ENCODE measurements around the gene TMEM52. TPM values are rescaled to one million over a fixed set of nuclear protein-coding genes. Genes with fewer than 3 reads are reported as not detected.

TMEM52 gene
- total RNA-seq, 3 donors from 2014 or later = 1.6 to 2.9 TPM; not detected in 1

GRCh38 chr1:1927751-1928150 is 8.7 kb upstream of the TMEM52 start:
- TF ChIP-seq, protein P1, sequence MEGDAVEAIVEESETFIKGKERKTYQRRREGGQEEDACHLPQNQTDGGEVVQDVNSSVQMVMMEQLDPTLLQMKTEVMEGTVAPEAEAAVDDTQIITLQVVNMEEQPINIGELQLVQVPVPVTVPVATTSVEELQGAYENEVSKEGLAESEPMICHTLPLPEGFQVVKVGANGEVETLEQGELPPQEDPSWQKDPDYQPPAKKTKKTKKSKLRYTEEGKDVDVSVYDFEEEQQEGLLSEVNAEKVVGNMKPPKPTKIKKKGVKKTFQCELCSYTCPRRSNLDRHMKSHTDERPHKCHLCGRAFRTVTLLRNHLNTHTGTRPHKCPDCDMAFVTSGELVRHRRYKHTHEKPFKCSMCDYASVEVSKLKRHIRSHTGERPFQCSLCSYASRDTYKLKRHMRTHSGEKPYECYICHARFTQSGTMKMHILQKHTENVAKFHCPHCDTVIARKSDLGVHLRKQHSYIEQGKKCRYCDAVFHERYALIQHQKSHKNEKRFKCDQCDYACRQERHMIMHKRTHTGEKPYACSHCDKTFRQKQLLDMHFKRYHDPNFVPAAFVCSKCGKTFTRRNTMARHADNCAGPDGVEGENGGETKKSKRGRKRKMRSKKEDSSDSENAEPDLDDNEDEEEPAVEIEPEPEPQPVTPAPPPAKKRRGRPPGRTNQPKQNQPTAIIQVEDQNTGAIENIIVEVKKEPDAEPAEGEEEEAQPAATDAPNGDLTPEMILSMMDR (IDR thresholded peaks at IDR 0.05) = no peak
- TF ChIP-seq POLR2A (IDR thresholded peaks at IDR 0.05) (no peak), POLR2AphosphoS5 (IDR thresholded peaks at IDR 0.05) (no peak)
- no peaks in the 10 kb centered on the region for H3K36me3 ChIP-seq
- no peaks in the 10 kb centered on the region for H3K27me3 ChIP-seq
- intact Hi-C loops (cut with DNase I; ENCODE audit: low total_unique reads) = no loop called here
- no peaks in the 10 kb centered on the region for H3K9me3 ChIP-seq
- no peak for DNase-seq (ENCODE audit: low spot score in 2 of 2)
- H3K4me3 ChIP-seq = no peak overlapping the region
- H3K4me1 ChIP-seq = no peaks in the 10 kb centered on the region
- no peak overlapping the region for H3K27ac ChIP-seq

DNA sequence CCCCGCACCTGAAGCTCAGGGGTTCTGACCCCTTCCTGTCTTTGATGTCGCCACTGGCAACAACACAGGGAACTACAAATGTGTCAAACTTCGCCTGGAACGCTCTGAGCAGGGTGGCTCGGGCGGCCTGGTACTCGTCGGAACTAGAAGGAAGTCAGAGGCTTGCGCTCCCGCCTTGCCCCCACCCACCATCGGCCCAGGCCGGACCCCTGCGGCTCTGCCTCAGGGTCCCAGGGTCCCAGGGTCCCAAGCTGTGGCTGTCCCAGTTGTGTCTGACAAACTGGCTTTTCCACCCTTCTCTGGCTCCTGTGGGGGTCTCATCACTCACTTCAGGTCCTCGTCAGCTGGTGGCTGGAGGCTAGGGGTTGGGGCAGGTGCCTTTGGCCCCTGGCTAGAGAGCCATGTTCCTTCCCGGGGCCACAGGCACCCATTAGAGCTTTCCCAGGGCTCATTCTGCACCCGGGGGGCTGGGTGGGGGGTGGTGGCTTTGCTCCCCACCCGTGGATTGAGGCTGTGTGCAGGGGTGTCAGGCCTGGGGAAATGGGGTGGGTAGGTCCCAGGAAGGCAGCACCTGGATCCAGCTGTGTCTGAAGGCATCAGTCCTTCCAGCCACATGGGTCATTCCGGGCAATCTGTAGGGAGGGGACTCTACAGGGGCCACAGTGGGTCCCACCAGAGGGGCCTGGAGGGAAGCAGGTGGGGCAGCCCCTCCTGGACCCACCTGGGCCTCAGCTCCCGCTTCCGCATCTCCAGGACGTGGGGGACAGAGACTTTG is 8.0 kb upstream of the TMEM52 start:
- intact Hi-C loops (cut with DNase I; ENCODE audit: low total_unique reads) = no loop called here
- Histone ChIP-seq H3K27ac (no peak overlapping the region), H3K4me1 (no peaks in the 10 kb centered on the region), H3K9me3 (no peaks in the 10 kb centered on the region), H3K27me3 (no peaks in the 10 kb centered on the region), H3K4me3 (no peak overlapping the region), H3K36me3 (no peaks in the 10 kb centered on the region)
- DNase-seq (ENCODE audit: low spot score in 2 of 2) = no peak
- TF ChIP-seq, protein P1 (IDR thresholded peaks at IDR 0.05) = no peak
- TF ChIP-seq POLR2AphosphoS5 (IDR thresholded peaks at IDR 0.05) = no peak
- TF ChIP-seq POLR2A (IDR thresholded peaks at IDR 0.05) = no peak

DNA sequence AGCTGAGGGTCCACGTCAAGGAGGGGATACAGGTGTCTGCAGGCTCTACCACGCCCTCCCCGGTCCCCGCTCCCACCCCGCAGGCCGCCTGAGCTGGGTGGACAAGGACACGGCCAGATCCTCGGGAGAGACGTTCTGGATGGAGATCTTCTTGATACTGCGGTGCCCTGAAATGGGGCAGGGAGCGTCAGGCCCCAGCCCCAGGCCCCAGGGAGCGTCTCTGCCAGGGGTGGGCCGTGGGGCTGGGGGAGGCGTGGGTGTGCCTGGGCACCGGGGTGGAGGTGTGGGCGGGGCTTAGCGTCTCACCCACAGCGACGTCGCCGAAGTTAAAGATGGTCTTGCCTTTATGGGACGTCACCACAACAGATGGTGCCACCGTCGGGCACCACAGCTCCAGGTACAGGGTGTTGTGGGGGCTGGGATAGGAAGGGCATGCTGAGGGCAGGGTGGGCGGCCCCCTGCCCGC is 7.3 kb upstream of the TMEM52 start:
- intact Hi-C loops (cut with DNase I; ENCODE audit: low total_unique reads) = no loop called here

GRCh38 chr1:1925437-1926345 is 6.6 kb upstream of the TMEM52 start:
- Histone ChIP-seq H3K4me1 (no peaks in the 10 kb centered on the region), H3K27ac (no peak overlapping the region), H3K9me3 (no peaks in the 10 kb centered on the region), H3K36me3 (no peaks in the 10 kb centered on the region), H3K4me3 (no peak overlapping the region), H3K27me3 (no peaks in the 10 kb centered on the region)
- no peak for DNase-seq (ENCODE audit: low spot score in 2 of 2)
- intact Hi-C loops (cut with DNase I; ENCODE audit: low total_unique reads) = no loop called here
- TF ChIP-seq POLR2A (IDR thresholded peaks at IDR 0.05) (no peak), POLR2AphosphoS5 (IDR thresholded peaks at IDR 0.05) (no peak)
- TF ChIP-seq, protein P1 (IDR thresholded peaks at IDR 0.05) = no peak

More for the DNA sequence above, 7.3 kb upstream of the TMEM52 start:
- no peak overlapping the region for H3K4me3 ChIP-seq
- no peak overlapping the region for H3K27ac ChIP-seq
- TF ChIP-seq, protein P1 (IDR thresholded peaks at IDR 0.05) = no peak
- TF ChIP-seq POLR2AphosphoS5 (IDR thresholded peaks at IDR 0.05) (no peak), POLR2A (IDR thresholded peaks at IDR 0.05) (no peak)
- no peak for DNase-seq (ENCODE audit: low spot score in 2 of 2)
- H3K4me1 ChIP-seq = no peaks in the 10 kb centered on the region
- no peaks in the 10 kb centered on the region for H3K36me3 ChIP-seq
- H3K9me3 ChIP-seq = no peaks in the 10 kb centered on the region
- H3K27me3 ChIP-seq = no peaks in the 10 kb centered on the region

GRCh38 chr1:1924849-1925248 is 5.8 kb upstream of the TMEM52 start:
- no peak overlapping the region for H3K27ac ChIP-seq
- TF ChIP-seq, protein P1 (IDR thresholded peaks at IDR 0.05) = no peak
- TF ChIP-seq POLR2AphosphoS5 (IDR thresholded peaks at IDR 0.05) = no peak
- TF ChIP-seq POLR2A (IDR thresholded peaks at IDR 0.05) = no peak
- no peaks in the 10 kb centered on the region for H3K4me1 ChIP-seq
- no peaks in the 10 kb centered on the region for H3K9me3 ChIP-seq
- no peak for DNase-seq (ENCODE audit: low spot score in 2 of 2)
- no peak overlapping the region for H3K4me3 ChIP-seq
- intact Hi-C loops (cut with DNase I; ENCODE audit: low total_unique reads) = no loop called here
- H3K27me3 ChIP-seq = no peaks in the 10 kb centered on the region
- H3K36me3 ChIP-seq = no peaks in the 10 kb centered on the region
